EL (cell line): ENCODE measurements around the gene RNF115.
"Not testable (repeated sequence)": the region's sequence is repeated elsewhere in the genome, so short reads cannot be mapped to it uniquely, and the experiment has no call there.

Experiments used
- DNase-seq: peaks from one replicate; pipeline ENCODE4 v3.0.0-alpha.2; 2016

RNF115 gene

GRCh38 chr1:145771056-145771455 is 52.8 kb downstream of the RNF115 start:
- no peak for DNase-seq

- not testable (repeated sequence) for DNase-seq
Observed at GRCh38 chr1:145768004-145768403, 55.9 kb downstream of the RNF115 start.

- not testable (repeated sequence) for DNase-seq
Observed at GRCh38 chr1:145766926-145767325, 57.0 kb downstream of the RNF115 start.

- not testable (repeated sequence) for DNase-seq
Observed at GRCh38 chr1:145765585-145766360, 58.1 kb downstream of the RNF115 start.

GRCh38 chr1:145765127-145765526 is 58.8 kb downstream of the RNF115 start:
- not testable (repeated sequence) for DNase-seq

GRCh38 chr1:145764231-145764940 is 59.5 kb downstream of the RNF115 start:
- DNase-seq: not testable (repeated sequence)

GRCh38 chr1:145762001-145762400 is 61.9 kb downstream of the RNF115 start:
- not testable (repeated sequence) for DNase-seq

GRCh38 chr1:145761498-145761897 is 62.4 kb downstream of the RNF115 start:
- DNase-seq: not testable (repeated sequence)

GRCh38 chr1:145760395-145760949 is 63.4 kb downstream of the RNF115 start:
- DNase-seq: not testable (repeated sequence)

GRCh38 chr1:145759721-145760120 is 64.2 kb downstream of the RNF115 start:
- DNase-seq: no peak

- no peak for DNase-seq
Observed at GRCh38 chr1:145758575-145758974, 65.3 kb downstream of the RNF115 start.

GRCh38 chr1:145758116-145758515 is 65.8 kb downstream of the RNF115 start:
- DNase-seq: no peak

- peak; percentile 19 for DNase-seq
Observed at GRCh38 chr1:145757420-145757819, 66.5 kb downstream of the RNF115 start.

- peak; percentile 94 for DNase-seq
Observed at GRCh38 chr1:145751491-145752037, 72.3 kb downstream of the RNF115 start.

- no peak for DNase-seq
Observed at GRCh38 chr1:145750426-145750825, 73.5 kb downstream of the RNF115 start.

GRCh38 chr1:145747398-145748247 is 76.3 kb downstream of the RNF115 start:
- DNase-seq: no peak

GRCh38 chr1:145740269-145740668 is 83.6 kb downstream of the RNF115 start:
- peak; percentile 70 for DNase-seq

GRCh38 chr1:145736191-145736590 is 87.7 kb downstream of the RNF115 start:
- DNase-seq: no peak

- no peak for DNase-seq
Observed at GRCh38 chr1:145730900-145731299, 93.0 kb downstream of the RNF115 start.

GRCh38 chr1:145730467-145730866 is 93.4 kb downstream of the RNF115 start:
- DNase-seq: no peak

GRCh38 chr1:145729666-145730436 is 94.0 kb downstream of the RNF115 start:
- no peak for DNase-seq

- no peak for DNase-seq
Observed at GRCh38 chr1:145729196-145729595, 94.7 kb downstream of the RNF115 start.
